H1 (cell line): Measurements from ENCODE around the gene SLC66A2. TPM values are rescaled to one million over a fixed set of nuclear protein-coding genes. Genes with fewer than 3 reads are reported as not detected.

ENCODE experiments used
- CTCF ChIA-PET: fragments of 300-600 bp; sonication (Branson Sonifier 250); formaldehyde crosslinking; loops from one replicate; lab custom pipeline; 2021; ENCODE audit not compliant: partially characterized antibody; lab: Charles Lee
- POLR2A ChIA-PET: fragments of 300-600 bp; sonication (Branson Sonifier 250); formaldehyde crosslinking; loops from one replicate; lab custom pipeline; 2021; ENCODE audit warnings: inconsistent platforms; ENCODE audit not compliant: partially characterized antibody; lab: Charles Lee
- DNase-seq, 2 experiments: peaks; one replicate each; pipeline versions ENCODE4 v3.0.0 to v3.0.0-alpha.2; 2010 to 2022; ENCODE audit warnings: low spot score in 2 of 2, low read depth in 1 of 2, mixed read lengths in 1 of 2
- FAIRE-seq: peaks from 2 replicates; lab custom pipeline; 2011; peaks lifted over from hg19 to GRCh38; lab: Jason Lieb, UNC
- H2AFZ ChIP-seq: 2 replicates; pipeline ENCODE4 v1.8.1; 2012; ENCODE audit warnings: low read length, inconsistent platforms
- H2AK5ac ChIP-seq: 2 replicates; pipeline ENCODE4 v1.6.1; 2013; ENCODE audit warnings: low read depth, low read length
- H2BK120ac ChIP-seq: replicated peaks from 2 replicates; pipeline ENCODE3; 2013; ENCODE audit warnings: low read depth, low read length, inconsistent platforms
- H2BK12ac ChIP-seq: 2 replicates; pipeline ENCODE4 v1.6.1; 2013; ENCODE audit warnings: low read depth, low read length
- H2BK15ac ChIP-seq: 2 replicates; pipeline ENCODE4 v1.6.1; 2013; ENCODE audit warnings: low read length
- H2BK20ac ChIP-seq: 2 replicates; pipeline ENCODE4 v1.6.1; 2013; ENCODE audit warnings: low read length
- H2BK5ac ChIP-seq: 2 replicates; pipeline ENCODE4 v1.6.1; 2013; ENCODE audit warnings: low read depth, low read length
- H3K14ac ChIP-seq: 2 replicates; pipeline ENCODE4 v1.6.1; 2013; ENCODE audit warnings: inconsistent platforms; ENCODE audit not compliant: insufficient read length
- H3K18ac ChIP-seq: 2 replicates; pipeline ENCODE4 v1.6.1; 2013; ENCODE audit warnings: low read length; ENCODE audit errors: extremely low read depth
- H3K23ac ChIP-seq: 2 replicates; pipeline ENCODE4 v1.6.1; 2013; ENCODE audit warnings: inconsistent platforms; ENCODE audit not compliant: insufficient read length
- H3K23me2 ChIP-seq: 2 replicates; pipeline ENCODE4 v1.6.1; 2013; ENCODE audit warnings: low read depth, low read length
- H3K27ac ChIP-seq: 2 replicates; pipeline ENCODE4 v1.6.1; 2011; ENCODE audit warnings: low read depth, low read length, inconsistent platforms
- H3K27me3 ChIP-seq, 4 experiments: replicated peaks in 1 of 4; 1 replicate in 1 of 4; 2 replicates in 3 of 4; pipeline versions ENCODE4 v1.6.1 to v1.8.1; 2011 to 2013; ENCODE audit warnings: low read length in 3 of 4, mild to moderate bottlenecking in 3 of 4, inconsistent platforms in 2 of 4, mixed read lengths in 2 of 4, moderate library complexity in 1 of 4; ENCODE audit not compliant: control insufficient read depth in 3 of 4, insufficient read depth in 3 of 4; ENCODE audit errors: extremely low read depth in 1 of 4
- H3K36me3 ChIP-seq, 4 experiments: 2 replicates each; pipeline versions ENCODE4 v1.6.1 to v1.8.1; 2011 to 2013; ENCODE audit warnings: mild to moderate bottlenecking in 4 of 4, low read length in 3 of 4, moderate library complexity in 2 of 4, control low read depth in 1 of 4, inconsistent platforms in 1 of 4; ENCODE audit not compliant: insufficient read depth in 4 of 4, control insufficient read depth in 2 of 4
- H3K4ac ChIP-seq: replicated peaks from 2 replicates; pipeline ENCODE3; 2013; ENCODE audit warnings: low read length, low read depth, mixed read lengths, inconsistent platforms; ENCODE audit not compliant: insufficient read length
- H3K4me1 ChIP-seq, 4 experiments: replicated peaks in 1 of 4; 1 replicate in 1 of 4; 2 replicates in 3 of 4; pipeline versions ENCODE4 v1.6.1 to v1.8.1; 2011 to 2013; ENCODE audit warnings: low read length in 3 of 4, inconsistent platforms in 2 of 4, mixed read lengths in 1 of 4; ENCODE audit not compliant: insufficient read depth in 4 of 4, control insufficient read depth in 3 of 4
- H3K4me2 ChIP-seq, 2 experiments: 2 replicates each; pipeline versions ENCODE4 v1.6.1 to v1.8.1; 2011 to 2013; ENCODE audit warnings: low read depth in 2 of 2, low read length in 2 of 2, control low read depth in 1 of 2, inconsistent platforms in 1 of 2, mild to moderate bottlenecking in 1 of 2; ENCODE audit not compliant: insufficient read depth in 1 of 2
- H3K4me3 ChIP-seq, 4 experiments: fragments of 200-600, 300-600 bp in 1 of 4; sonication (generic), shearing (Covaris generic), sonication (Bioruptor Twin) in 1 of 4; 2 replicates each; pipeline versions ENCODE4 v1.5.1 to v1.8.1; 2011 to 2016; ENCODE audit warnings: low read length in 4 of 4, low read depth in 3 of 4, control low read depth in 2 of 4, inconsistent platforms in 2 of 4, mild to moderate bottlenecking in 2 of 4, mixed read lengths in 1 of 4, moderate library complexity in 1 of 4; ENCODE audit not compliant: insufficient read depth in 2 of 4; ENCODE audit errors: extremely low read depth in 1 of 4
- H3K56ac ChIP-seq: replicated peaks from 2 replicates; pipeline ENCODE3; 2013; ENCODE audit warnings: low read depth, mild to moderate bottlenecking, mixed read lengths, low read length, inconsistent platforms; ENCODE audit not compliant: insufficient read length
- H3K79me1 ChIP-seq: 2 replicates; pipeline ENCODE4 v1.6.1; 2013; ENCODE audit warnings: low read depth, low read length, control low read depth
- H3K79me2 ChIP-seq, 2 experiments: 2 replicates each; pipeline versions ENCODE4 v1.6.1 to v1.8.1; 2012 to 2013; ENCODE audit warnings: low read length in 2 of 2, mild to moderate bottlenecking in 2 of 2, inconsistent platforms in 1 of 2; ENCODE audit not compliant: insufficient read depth in 2 of 2, control insufficient read depth in 1 of 2
- H3K9ac ChIP-seq, 4 experiments: replicated peaks in 1 of 4; 1 replicate in 1 of 4; 2 replicates in 3 of 4; pipeline versions ENCODE4 v1.6.1 to v1.8.1; 2011 to 2013; ENCODE audit warnings: low read depth in 3 of 4, low read length in 3 of 4, control low read depth in 2 of 4, mild to moderate bottlenecking in 2 of 4, moderate library complexity in 2 of 4, inconsistent platforms in 1 of 4; ENCODE audit errors: extremely low read depth in 1 of 4
- H3K9me3 ChIP-seq, 2 experiments: 2 replicates each; pipeline versions ENCODE4 v1.6.1 to v1.8.1; 2012 to 2013; ENCODE audit warnings: mild to moderate bottlenecking in 2 of 2, moderate library complexity in 2 of 2, control low read depth in 1 of 2, inconsistent platforms in 1 of 2, low read depth in 1 of 2, low read length in 1 of 2, mixed read lengths in 1 of 2; ENCODE audit not compliant: insufficient read depth in 2 of 2
- H4K20me1 ChIP-seq, 2 experiments: replicated peaks in 1 of 2; 2 replicates each; pipeline versions ENCODE3 to v1.8.1; 2011 to 2013; ENCODE audit warnings: inconsistent platforms in 2 of 2, low read length in 2 of 2, mild to moderate bottlenecking in 1 of 2; ENCODE audit not compliant: insufficient read depth in 2 of 2, control insufficient read depth in 1 of 2
- H4K5ac ChIP-seq: 2 replicates; pipeline ENCODE4 v1.6.1; 2013; ENCODE audit warnings: low read length, low read depth, mixed read lengths, inconsistent platforms; ENCODE audit not compliant: insufficient read length
- H4K8ac ChIP-seq: 2 replicates; pipeline ENCODE4 v1.8.0; 2013; ENCODE audit warnings: mild to moderate bottlenecking, moderate library complexity, low read length, inconsistent platforms; ENCODE audit not compliant: insufficient read depth; ENCODE audit errors: extremely low read depth
- H4K91ac ChIP-seq: replicated peaks from 2 replicates; pipeline ENCODE3; 2013; ENCODE audit warnings: low read length, mixed read lengths, inconsistent platforms; ENCODE audit not compliant: insufficient read length
- GABPA ChIP-seq: IDR thresholded peaks from 2 replicates; pipeline ENCODE4 v1.6.1; 2011; ENCODE audit warnings: mild to moderate bottlenecking, low read length, moderate library complexity, borderline replicate concordance; ENCODE audit not compliant: insufficient read depth
- TAF7 ChIP-seq: optimal IDR thresholded peaks from 2 replicates; pipeline ENCODE3; 2011; ENCODE audit warnings: low read depth, mild to moderate bottlenecking, inconsistent platforms, low read length, moderate library complexity, borderline replicate concordance
- YY1 ChIP-seq: IDR thresholded peaks from 2 replicates; pipeline ENCODE4 v1.6.1; 2011; ENCODE audit warnings: low read depth, mild to moderate bottlenecking, low read length
- WGBS, 2 experiments: shearing (Covaris generic) in 1 of 2; methylation state at CpG; one replicate each; pipeline versions ENCODE4 v1.1.6 to v1.1.7; 2013 to 2015; ENCODE audit warnings: low lambda C conversion rate in 2 of 2, mixed read lengths in 2 of 2, inconsistent platforms in 1 of 2, low coverage in 1 of 2, missing lambda C conversion rate in 1 of 2; ENCODE audit not compliant: insufficient replicate concordance in 2 of 2, insufficient coverage in 1 of 2, insufficient read length in 1 of 2; ENCODE audit errors: extremely low coverage in 1 of 2, missing lambda C conversion rate in 1 of 2; 5-methylcytosine and 5-hydroxymethylcytosine counted together
- polyA plus RNA-seq, 7 experiments: library from polyadenylated mRNA; depleted of rRNA in 3 of 7; stranded (reverse) in 5 of 7; unstranded in 2 of 7; fragments of >200 nt in 5 of 7; fragments of 200-250 nt in 2 of 7; gene quantifications; 1 replicate in 5 of 7; 2 replicates in 1 of 7; 4 replicates in 1 of 7; pipeline versions ENCODE4 v1.2.1 to v1.2.3, GENCODE V29; 2011 to 2013; ENCODE audit warnings: missing spikeins in 2 of 7, mixed read lengths in 2 of 7
- total RNA-seq: library from RNA; stranded (reverse); fragmentation: NEBNext Ultra II Directional; extraction: Animal tissue kit (Norgen Biotek cat#: 25700); gene quantifications from 2 replicates; pipeline ENCODE4 v1.2.1, GENCODE V29; 2021

The SLC66A2 gene
- total and polyA plus RNA-seq, 2 of the 8 experiments (the other 6 are each of a cell fraction or from before 2014, with no cell fraction given) = 15.0 to 18.9 TPM

- H3K14ac ChIP-seq = no peak overlapping the region
- no peaks in the 10 kb centered on the region for H3K36me3 ChIP-seq
- H3K18ac ChIP-seq = no peak overlapping the region; the same call in 1 of the 2 replicates
- no peak overlapping the region for H3K9ac ChIP-seq
- POLR2A ChIA-PET = interaction anchor here (0.8 to 1.7 kb wide), 6 partner anchors 11 to 47 kb away, joined by 3 to 8 read pairs (median 4); partner anchors contain the start of gene HSBP1L1
- H2BK20ac ChIP-seq = no peak overlapping the region
- TF ChIP-seq GABPA (0 out of 2 replicates have a peak, but pooled peaks have one; percentile 10), YY1 (0 out of 2 replicates have a peak, but pooled peaks have one; percentile 6), TAF7 (no peak)
- TF ChIP-seq, all 59 proteins: peak for 2
- DNase-seq (peak in 1 of 2 experiments; percentile 73), FAIRE-seq (no peak)
- Histone ChIP-seq H2AFZ (no peak overlapping the region), H2BK12ac (no peak overlapping the region), H3K23ac (no peak overlapping the region), H3K4ac (no peak overlapping the region), H4K8ac (no peak overlapping the region), H3K4me3 (peak overlapping the region; percentile 20 to 84 (median 48); a peak in 7 of 8 replicates), H2AK5ac (no peak overlapping the region), H4K20me1 (peaks cover 0 to 6% of the 10 kb centered on the region in 2 experiments), H2BK120ac (no peak overlapping the region), H3K9me3 (no peaks in the 10 kb centered on the region), H3K27ac (no peak overlapping the region), H3K79me1 (no peaks in the 10 kb centered on the region; the same call in 1 of the 2 replicates), H2BK5ac (no peak overlapping the region), H3K79me2 (peaks cover 0 to 3% of the 10 kb centered on the region in 2 experiments; a peak in 1 of 4 replicates), H2BK15ac (no peak overlapping the region), H3K27me3 (peaks cover 10 to 44% (median 39%) of the 10 kb centered on the region in 4 experiments), H3K4me1 (peaks cover 2 to 9% (median 5%) of the 10 kb centered on the region in 4 experiments), H3K23me2 (peaks cover 14% of the 10 kb centered on the region; the same call in 1 of the 2 replicates), H3K4me2 (peak overlapping the region; percentile 58 to 72), H4K91ac (no peak overlapping the region), H4K5ac (no peak overlapping the region), H3K56ac (no peak overlapping the region)
- CTCF ChIA-PET = interaction anchor here (0.8 to 3.4 kb wide), 6 partner anchors 9 to 71 kb away, joined by 3 to 17 read pairs (median 6); no protein-coding TSS in a partner anchor
- 13% methylated on average over 24 of the region's 24 CpGs; no CpG with 5 or more reads in 1 of the 2 experiments for WGBS, 2 experiments
Observed at GRCh38 chr18:79952996-79953559, 1.6 kb upstream of the SLC66A2 start.
